OCI-LY7 (cell line): ENCODE results near the gene PCK2. TPM values are rescaled to one million over a fixed set of nuclear protein-coding genes. Genes with fewer than 3 reads are reported as not detected.

ENCODE experiments used
- BruUV-seq: library from RNA; stranded (reverse); fragments of 400-500 nt; replicated peaks from 2 replicates; lab custom pipeline; 2021; lab: Mats Ljungman, UMichigan
- CTCF ChIA-PET: fragments of 300-600 bp; sonication (Branson Sonifier 250); formaldehyde crosslinking; loops from one replicate; lab custom pipeline; 2022; ENCODE audit warnings: antibody characterized with exemption; ENCODE audit not compliant: unreplicated experiment; lab: Charles Lee
- POLR2A ChIA-PET: fragments of 300-600 bp; sonication (Branson Sonifier 250); formaldehyde crosslinking; loops from one replicate; lab custom pipeline; 2022; ENCODE audit warnings: antibody characterized with exemption; lab: Charles Lee
- DNase-seq: peaks from one replicate; pipeline ENCODE4 v3.0.0-alpha.2; 2015; ENCODE audit warnings: low spot score
- H2AFZ ChIP-seq: fragments of 200-600 bp; sonication (generic), shearing (Covaris generic); 2 replicates; pipeline ENCODE4 v1.6.1; 2014; ENCODE audit warnings: mild to moderate bottlenecking, antibody characterized with exemption, low read length, moderate library complexity
- H3K27ac ChIP-seq: fragments of 200-600 bp; sonication (generic); 2 replicates; pipeline ENCODE4 v1.5.1; 2014; ENCODE audit warnings: mixed run types, low read depth, mild to moderate bottlenecking, moderate library complexity, low read length, inconsistent platforms; ENCODE audit not compliant: poor library complexity, severe bottlenecking
- H3K36me3 ChIP-seq: fragments of 200-600 bp; sonication (generic); 2 replicates; pipeline ENCODE4 v1.6.1; 2014; ENCODE audit warnings: mild to moderate bottlenecking, antibody characterized with exemption, low read length, moderate library complexity, mixed read lengths; ENCODE audit not compliant: insufficient read depth
- H3K4me1 ChIP-seq: fragments of 200-600 bp; sonication (generic); 2 replicates; pipeline ENCODE4 v1.5.1; 2014; ENCODE audit warnings: mild to moderate bottlenecking, low read length; ENCODE audit not compliant: insufficient read depth, poor library complexity, severe bottlenecking
- H3K4me2 ChIP-seq: fragments of 200-600 bp; sonication (generic); 2 replicates; pipeline ENCODE4 v1.6.1; 2014; ENCODE audit warnings: mild to moderate bottlenecking, low read length
- H3K4me3 ChIP-seq: fragments of 200-600 bp; sonication (generic); 2 replicates; pipeline ENCODE4 v1.5.1; 2014; ENCODE audit warnings: mild to moderate bottlenecking, low read depth, low read length; ENCODE audit not compliant: poor library complexity, severe bottlenecking
- H3K79me2 ChIP-seq: fragments of 200-600 bp; sonication (generic); 2 replicates; pipeline ENCODE4 v1.6.1; 2016; ENCODE audit warnings: low read depth, mild to moderate bottlenecking, low read length, moderate library complexity, mixed read lengths; ENCODE audit not compliant: insufficient read depth
- H3K9me2 ChIP-seq: fragments of 200-600 bp; sonication (generic); 2 replicates; pipeline ENCODE4 v1.6.1; 2016; ENCODE audit warnings: mild to moderate bottlenecking, low read length, mixed read lengths; ENCODE audit not compliant: insufficient read depth
- H3K9me3 ChIP-seq: fragments of 200-600 bp; sonication (generic); 2 replicates; pipeline ENCODE4 v1.6.1; 2014; ENCODE audit warnings: mild to moderate bottlenecking, mixed run types, low read length, mixed read lengths
- H4K20me1 ChIP-seq: fragments of 200-600 bp; sonication (generic); 2 replicates; pipeline ENCODE4 v1.6.1; 2014; ENCODE audit warnings: mild to moderate bottlenecking, antibody characterized with exemption, low read length, moderate library complexity, mixed read lengths; ENCODE audit not compliant: insufficient read depth
- EZH2phosphoT487 ChIP-seq: fragments of 200-600 bp; sonication (generic); IDR thresholded peaks from 2 replicates; pipeline ENCODE4 v1.6.1; 2018; ENCODE audit warnings: low read depth, borderline replicate concordance, mild to moderate bottlenecking, mixed run types, antibody characterized with exemption, low read length, moderate library complexity, mixed read lengths
- intact Hi-C: fragments of 100-400 bp; cut with micrococcal nuclease; formaldehyde crosslinking; loops from one replicate; pipeline ENCODE4 v1.10.0; 2022; ENCODE audit not compliant: unreplicated experiment
- total RNA-seq, 2 experiments: library from RNA; depleted of rRNA in 1 of 2; stranded (reverse); fragments of >200 nt in 1 of 2; shearing (Covaris generic) in 1 of 2; gene quantifications; 2 replicates each; pipeline ENCODE4 v1.2.3, GENCODE V29; 2014 to 2022
- TF ChIP-seq, protein P1 (sequence below): fragments of 200-600 bp; sonication (generic); conservative IDR thresholded peaks from 2 replicates; pipeline ENCODE4 v1.5.1; 2014; ENCODE audit warnings: mild to moderate bottlenecking, antibody characterized with exemption, low read length, moderate library complexity, mixed read lengths

The PCK2 gene
- total RNA-seq, 2 experiments from 2014 or later: 43.6 to 130 TPM

DNA sequence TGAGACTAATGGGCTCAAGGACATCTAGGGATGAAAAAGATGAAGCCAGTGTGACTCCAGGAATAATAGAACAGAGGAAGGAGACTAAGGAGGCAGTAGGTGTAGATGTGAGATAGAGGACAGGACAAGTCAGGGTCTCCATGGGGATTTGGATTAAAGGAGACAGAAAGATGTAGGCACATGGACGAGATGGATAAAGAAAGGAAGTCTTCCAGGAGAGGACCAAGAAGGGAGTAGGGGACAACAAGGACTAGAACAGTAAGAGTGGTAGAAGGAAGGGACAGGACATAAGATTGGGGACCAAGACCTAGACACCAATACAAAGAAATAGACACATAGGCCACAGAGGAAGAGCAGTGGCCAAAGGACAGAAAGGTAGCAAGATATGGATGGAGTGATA is 7.1 kb upstream of the PCK2 start:
- Histone ChIP-seq H3K4me1 (peaks cover 12% of the 10 kb centered on the region), H3K36me3 (no peaks in the 10 kb centered on the region), H3K79me2 (no peaks in the 10 kb centered on the region), H3K27ac (no peak overlapping the region), H3K4me2 (no peak overlapping the region), H3K9me2 (no peaks in the 10 kb centered on the region), H3K9me3 (no peaks in the 10 kb centered on the region), H4K20me1 (no peaks in the 10 kb centered on the region), H2AFZ (no peak overlapping the region), H3K4me3 (no peak overlapping the region)
- intact Hi-C loops: no loop called here
- no peak for DNase-seq
- no TSS peak for BruUV-seq
- ChIA-PET POLR2A (no interaction called here), CTCF (no interaction called here)
- TF ChIP-seq EZH2phosphoT487: no peak
- TF ChIP-seq, protein P1, sequence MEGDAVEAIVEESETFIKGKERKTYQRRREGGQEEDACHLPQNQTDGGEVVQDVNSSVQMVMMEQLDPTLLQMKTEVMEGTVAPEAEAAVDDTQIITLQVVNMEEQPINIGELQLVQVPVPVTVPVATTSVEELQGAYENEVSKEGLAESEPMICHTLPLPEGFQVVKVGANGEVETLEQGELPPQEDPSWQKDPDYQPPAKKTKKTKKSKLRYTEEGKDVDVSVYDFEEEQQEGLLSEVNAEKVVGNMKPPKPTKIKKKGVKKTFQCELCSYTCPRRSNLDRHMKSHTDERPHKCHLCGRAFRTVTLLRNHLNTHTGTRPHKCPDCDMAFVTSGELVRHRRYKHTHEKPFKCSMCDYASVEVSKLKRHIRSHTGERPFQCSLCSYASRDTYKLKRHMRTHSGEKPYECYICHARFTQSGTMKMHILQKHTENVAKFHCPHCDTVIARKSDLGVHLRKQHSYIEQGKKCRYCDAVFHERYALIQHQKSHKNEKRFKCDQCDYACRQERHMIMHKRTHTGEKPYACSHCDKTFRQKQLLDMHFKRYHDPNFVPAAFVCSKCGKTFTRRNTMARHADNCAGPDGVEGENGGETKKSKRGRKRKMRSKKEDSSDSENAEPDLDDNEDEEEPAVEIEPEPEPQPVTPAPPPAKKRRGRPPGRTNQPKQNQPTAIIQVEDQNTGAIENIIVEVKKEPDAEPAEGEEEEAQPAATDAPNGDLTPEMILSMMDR: no peak

DNA sequence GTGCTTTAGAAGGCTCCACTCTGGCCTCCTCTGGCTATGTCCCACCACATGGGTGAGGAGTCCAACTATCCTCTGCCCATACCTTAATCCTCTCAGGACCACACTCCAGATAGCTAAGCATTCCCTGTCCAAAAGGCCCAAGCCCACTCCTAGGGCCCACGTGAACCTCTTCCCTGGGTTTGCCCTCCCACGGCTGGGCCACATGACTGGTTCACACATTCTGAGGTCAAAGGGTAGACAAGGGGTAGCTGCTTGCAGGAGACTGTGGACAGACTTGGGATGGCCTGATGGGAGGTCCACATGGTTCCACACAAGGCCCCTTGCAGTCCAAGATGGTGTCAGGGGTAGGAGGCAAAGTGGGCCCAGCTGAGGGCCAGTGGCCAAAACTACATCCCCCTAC is 6.0 kb upstream of the PCK2 start:
- Histone ChIP-seq H3K4me2 (no peak overlapping the region), H3K4me3 (no peak overlapping the region), H3K27ac (no peak overlapping the region), H3K4me1 (peaks cover 18% of the 10 kb centered on the region), H3K79me2 (no peaks in the 10 kb centered on the region), H3K36me3 (no peaks in the 10 kb centered on the region), H3K9me3 (no peaks in the 10 kb centered on the region), H4K20me1 (no peaks in the 10 kb centered on the region), H2AFZ (no peak overlapping the region), H3K9me2 (no peaks in the 10 kb centered on the region)
- POLR2A ChIA-PET: interaction anchor here (0.7 kb wide), 1 partner anchor 230 kb away, joined by 5 read pairs; no protein-coding TSS in a partner anchor
- no TSS peak for BruUV-seq
- CTCF ChIA-PET: no interaction called here
- no peak for DNase-seq
- TF ChIP-seq, protein P1: no peak
- no peak for TF ChIP-seq EZH2phosphoT487
- intact Hi-C loops: no loop called here

DNA sequence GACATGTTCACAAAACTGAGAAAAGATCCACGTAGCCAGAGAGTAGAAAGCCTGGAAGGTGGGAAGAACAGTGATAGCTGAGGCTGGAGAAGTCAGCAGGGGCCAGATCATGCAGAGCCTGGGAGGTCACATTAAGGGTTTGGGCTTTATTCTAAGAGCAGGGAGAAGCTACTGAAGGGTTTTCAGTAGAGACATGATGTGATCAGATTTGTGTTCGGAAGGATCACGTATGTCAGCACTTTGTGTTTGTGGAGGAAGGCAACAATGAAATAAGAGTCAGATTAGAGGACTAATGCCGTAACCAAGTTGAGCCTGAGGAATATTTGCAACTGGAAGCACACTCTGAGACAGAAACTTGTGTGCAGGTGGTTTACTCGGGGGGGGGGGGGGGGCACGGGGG is 4.2 kb upstream of the PCK2 start:
- POLR2A ChIA-PET: interaction anchor here (0.7 to 1.4 kb wide), 4 partner anchors 38 to 414 kb away, joined by 3 to 4 read pairs (median 3); partner anchors contain the start of genes CARMIL3 and PSME2

More for the DNA sequence above, 4.2 kb upstream of the PCK2 start:
- intact Hi-C loops: loop anchor here (1.0 kb wide), 3 partner anchors 32 to 113 kb away; no protein-coding TSS in a partner anchor
- no peak for TF ChIP-seq EZH2phosphoT487
- TF ChIP-seq, protein P1: no peak
- H3K79me2 ChIP-seq: no peaks in the 10 kb centered on the region
- BruUV-seq: no TSS peak
- H3K4me2 ChIP-seq: no peak overlapping the region
- H3K36me3 ChIP-seq: no peaks in the 10 kb centered on the region
- H3K4me3 ChIP-seq: no peak overlapping the region
- DNase-seq: no peak
- H3K9me2 ChIP-seq: no peaks in the 10 kb centered on the region
- H2AFZ ChIP-seq: no peak overlapping the region
- no peak overlapping the region for H3K27ac ChIP-seq
- H4K20me1 ChIP-seq: no peaks in the 10 kb centered on the region
- no peaks in the 10 kb centered on the region for H3K9me3 ChIP-seq
- CTCF ChIA-PET: interaction anchor here (0.7 to 1.6 kb wide), 2 partner anchors 32 to 38 kb away, joined by 3 to 8 read pairs; partner anchors contain the start of gene CARMIL3
- peaks cover 28% of the 10 kb centered on the region for H3K4me1 ChIP-seq
